ENCODE results near the gene KIF6.

Gene KIF6

DNA sequence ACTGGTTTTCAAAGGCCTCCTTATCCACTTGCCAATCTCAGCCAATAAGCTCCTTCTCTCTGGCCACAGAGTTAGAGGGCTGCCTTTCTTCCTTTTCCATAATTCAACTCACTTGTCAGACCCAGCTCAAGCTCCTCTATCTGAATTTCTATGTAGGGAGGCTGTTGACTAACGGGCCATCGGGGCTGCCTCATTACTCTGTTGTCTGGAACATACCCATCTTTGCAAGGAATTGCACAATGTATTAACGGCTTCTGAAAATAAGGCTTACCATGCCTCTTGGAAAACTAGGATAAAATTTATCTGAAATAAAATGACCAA is 28.5 kb upstream of the KIF6 start:
- Histone ChIP-seq H3K36me3 (ENCODE audit: control insufficient read depth in 2 of 2, insufficient read depth in 1 of 2, low read length in 2 of 2) (no peaks in the 10 kb centered on the region), H3K4me3 (ENCODE audit: low read depth, low read length) (no peak overlapping the region), H3K27ac (ENCODE audit: extremely low read depth, low read depth, low read length) (no peak overlapping the region), H3K4me1 (ENCODE audit: control insufficient read depth, insufficient read depth, low read length) (no peaks in the 10 kb centered on the region), H3K9me3 (ENCODE audit: control insufficient read depth, insufficient read depth, low read depth, low read length) (no peaks in the 10 kb centered on the region)
- TF ChIP-seq IKZF3 (tag by site-specific recombination; IDR thresholded peaks at IDR 0.05) = no peak
- TF ChIP-seq, protein P1, sequence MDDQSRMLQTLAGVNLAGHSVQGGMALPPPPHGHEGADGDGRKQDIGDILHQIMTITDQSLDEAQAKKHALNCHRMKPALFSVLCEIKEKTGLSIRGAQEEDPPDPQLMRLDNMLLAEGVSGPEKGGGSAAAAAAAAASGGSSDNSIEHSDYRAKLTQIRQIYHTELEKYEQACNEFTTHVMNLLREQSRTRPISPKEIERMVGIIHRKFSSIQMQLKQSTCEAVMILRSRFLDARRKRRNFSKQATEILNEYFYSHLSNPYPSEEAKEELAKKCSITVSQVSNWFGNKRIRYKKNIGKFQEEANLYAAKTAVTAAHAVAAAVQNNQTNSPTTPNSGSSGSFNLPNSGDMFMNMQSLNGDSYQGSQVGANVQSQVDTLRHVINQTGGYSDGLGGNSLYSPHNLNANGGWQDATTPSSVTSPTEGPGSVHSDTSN (CRISPR knock-in tag; IDR thresholded peaks at IDR 0.05) = no peak
- no peak for TF ChIP-seq ZNF112 (tag by site-specific recombination; IDR thresholded peaks at IDR 0.05)
- no peak for TF ChIP-seq ZNF223 (tag by site-specific recombination; IDR thresholded peaks at IDR 0.05)
- TF ChIP-seq, protein P2, sequence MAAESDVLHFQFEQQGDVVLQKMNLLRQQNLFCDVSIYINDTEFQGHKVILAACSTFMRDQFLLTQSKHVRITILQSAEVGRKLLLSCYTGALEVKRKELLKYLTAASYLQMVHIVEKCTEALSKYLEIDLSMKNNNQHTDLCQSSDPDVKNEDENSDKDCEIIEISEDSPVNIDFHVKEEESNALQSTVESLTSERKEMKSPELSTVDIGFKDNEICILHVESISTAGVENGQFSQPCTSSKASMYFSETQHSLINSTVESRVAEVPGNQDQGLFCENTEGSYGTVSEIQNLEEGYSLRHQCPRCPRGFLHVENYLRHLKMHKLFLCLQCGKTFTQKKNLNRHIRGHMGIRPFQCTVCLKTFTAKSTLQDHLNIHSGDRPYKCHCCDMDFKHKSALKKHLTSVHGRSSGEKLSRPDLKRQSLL (tag by site-specific recombination; IDR thresholded peaks at IDR 0.05) = no peak
- TF ChIP-seq OSR2 (tag by site-specific recombination; IDR thresholded peaks at IDR 0.05) = no peak
- TF ChIP-seq GLIS2 (tag by site-specific recombination; IDR thresholded peaks at IDR 0.05) = no peak
- no peak for TF ChIP-seq REPIN1 (tag by site-specific recombination; IDR thresholded peaks at IDR 0.05; ENCODE audit: low read depth)
- no peak for TF ChIP-seq YY2 (tag by site-specific recombination; IDR thresholded peaks at IDR 0.05)
- TF ChIP-seq ZNF837 (tag by site-specific recombination; IDR thresholded peaks at IDR 0.05) = no peak
- no peak for TF ChIP-seq ZIC2 (tag by site-specific recombination; IDR thresholded peaks at IDR 0.05)
- no peak for TF ChIP-seq ZNF623 (tag by site-specific recombination; IDR thresholded peaks at IDR 0.05)
- TF ChIP-seq ZNF501 (tag by site-specific recombination; IDR thresholded peaks at IDR 0.05) = no peak
- TF ChIP-seq TRIM28 (IDR thresholded peaks at IDR 0.05; ENCODE audit: borderline replicate concordance, low read length) = no peak
- TF ChIP-seq, protein P3, sequence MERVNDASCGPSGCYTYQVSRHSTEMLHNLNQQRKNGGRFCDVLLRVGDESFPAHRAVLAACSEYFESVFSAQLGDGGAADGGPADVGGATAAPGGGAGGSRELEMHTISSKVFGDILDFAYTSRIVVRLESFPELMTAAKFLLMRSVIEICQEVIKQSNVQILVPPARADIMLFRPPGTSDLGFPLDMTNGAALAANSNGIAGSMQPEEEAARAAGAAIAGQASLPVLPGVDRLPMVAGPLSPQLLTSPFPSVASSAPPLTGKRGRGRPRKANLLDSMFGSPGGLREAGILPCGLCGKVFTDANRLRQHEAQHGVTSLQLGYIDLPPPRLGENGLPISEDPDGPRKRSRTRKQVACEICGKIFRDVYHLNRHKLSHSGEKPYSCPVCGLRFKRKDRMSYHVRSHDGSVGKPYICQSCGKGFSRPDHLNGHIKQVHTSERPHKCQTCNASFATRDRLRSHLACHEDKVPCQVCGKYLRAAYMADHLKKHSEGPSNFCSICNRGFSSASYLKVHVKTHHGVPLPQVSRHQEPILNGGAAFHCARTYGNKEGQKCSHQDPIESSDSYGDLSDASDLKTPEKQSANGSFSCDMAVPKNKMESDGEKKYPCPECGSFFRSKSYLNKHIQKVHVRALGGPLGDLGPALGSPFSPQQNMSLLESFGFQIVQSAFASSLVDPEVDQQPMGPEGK (tag by site-specific recombination; IDR thresholded peaks at IDR 0.05) = no peak
- no peak for TF ChIP-seq EGR2 (tag by site-specific recombination; IDR thresholded peaks at IDR 0.05; ENCODE audit: low read depth)
- TF ChIP-seq ZNF692 (tag by site-specific recombination; IDR thresholded peaks at IDR 0.05) = no peak
- TF ChIP-seq ZNF792 (tag by site-specific recombination; IDR thresholded peaks at IDR 0.05) = no peak
- TF ChIP-seq ZNF211 (tag by site-specific recombination; IDR thresholded peaks at IDR 0.05; ENCODE audit: low read depth) = no peak
- CTCF ChIA-PET = interaction anchor here (1.0 to 1.9 kb wide), 4 partner anchors 112 to 392 kb away, joined by 3 to 4 read pairs (median 4); no protein-coding TSS in a partner anchor
- POLR2A ChIA-PET = interaction anchor here (0.6 kb wide), 1 partner anchor 891 kb away, joined by 4 read pairs; no protein-coding TSS in a partner anchor

DNA sequence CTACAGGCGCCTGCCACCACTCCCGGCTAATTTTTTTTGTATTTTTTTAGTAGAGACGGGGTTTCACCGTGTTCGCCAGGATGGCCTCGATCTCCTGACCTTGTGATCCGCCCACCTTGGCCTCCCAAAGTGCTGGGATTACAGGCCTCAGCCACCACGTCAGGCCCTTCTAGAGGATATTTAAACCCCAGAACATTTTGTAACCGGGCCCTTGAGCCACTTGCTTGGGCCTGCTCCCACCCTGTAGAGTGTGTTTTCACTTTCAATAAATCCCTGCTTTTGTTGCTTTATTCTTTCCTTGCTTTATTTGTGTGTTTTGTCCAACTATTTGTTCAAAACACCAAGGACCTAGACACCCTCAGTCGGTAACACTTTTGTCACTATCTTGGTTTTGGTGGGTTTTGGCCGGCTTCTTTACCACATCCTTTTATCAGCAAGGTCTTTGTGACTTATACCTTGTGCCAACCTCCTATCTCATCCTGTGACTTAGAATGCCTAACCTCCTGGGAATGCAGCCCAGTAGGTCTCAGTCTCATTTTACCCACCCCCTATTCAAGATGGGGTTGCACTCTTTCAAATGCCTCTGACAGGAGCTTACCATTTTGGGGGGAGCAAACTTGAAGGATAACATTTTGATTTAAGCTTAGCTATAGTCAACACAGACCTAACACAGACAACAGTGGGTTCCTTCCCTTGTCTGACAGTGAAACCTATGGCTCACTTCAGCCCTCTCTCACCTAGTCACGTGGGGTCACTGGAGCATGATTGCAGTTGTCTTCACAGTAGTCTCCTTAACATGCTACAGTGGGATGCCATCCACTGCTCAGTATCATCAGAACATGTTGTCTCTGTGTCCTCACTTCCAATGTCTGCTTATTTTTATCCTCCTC is 27.9 kb upstream of the KIF6 start:
- ChIA-PET POLR2A (interaction anchor here (0.6 kb wide), 1 partner anchor 890 kb away, joined by 4 read pairs; no protein-coding TSS in a partner anchor), CTCF (interaction anchor here (1.6 to 1.9 kb wide), 2 partner anchors 113 to 392 kb away, joined by 4 read pairs; no protein-coding TSS in a partner anchor)
- Histone ChIP-seq H3K27ac (ENCODE audit: extremely low read depth, low read depth, low read length) (no peak overlapping the region), H3K4me3 (ENCODE audit: low read depth, low read length) (no peak overlapping the region), H3K36me3 (ENCODE audit: control insufficient read depth in 2 of 2, insufficient read depth in 1 of 2, low read length in 2 of 2) (no peaks in the 10 kb centered on the region), H3K4me1 (ENCODE audit: control insufficient read depth, insufficient read depth, low read length) (no peaks in the 10 kb centered on the region), H3K9me3 (ENCODE audit: control insufficient read depth, insufficient read depth, low read depth, low read length) (no peaks in the 10 kb centered on the region)
- peak; percentile 59 for TF ChIP-seq ZNF585B (tag by site-specific recombination; IDR thresholded peaks at IDR 0.05)
- TF ChIP-seq ZNF174 (tag by site-specific recombination; IDR thresholded peaks at IDR 0.05) = no peak
